ENCODE data around the gene ALDH16A1. TPM values are rescaled to one million over a fixed set of nuclear protein-coding genes. Genes with fewer than 3 reads are reported as not detected.

ALDH16A1 gene
- total and polyA plus RNA-seq, 2 donors (not counting 1 experiment from before 2014, with no cell fraction given), result 65.8 to 105 TPM

- H3K4me3 Mint-ChIP-seq, result no peak overlapping the region
- ChIA-PET CTCF (interaction anchor here (1.0 to 3.2 kb wide), 5 partner anchors 8 to 116 kb away, joined by 3 to 12 read pairs (median 5); no protein-coding TSS in a partner anchor), POLR2A (interaction anchor here (1.0 to 2.0 kb wide), 2 partner anchors 8 to 13 kb away, joined by 4 read pairs; partner anchors contain the start of gene GFY)
- peak overlapping the region; percentile 20 for H3K27ac Mint-ChIP-seq
- H3K4me3 ChIP-seq (ENCODE audit: control extremely low read depth in 1 of 5, extremely low read depth in 1 of 5, insufficient read depth in 1 of 5, low read depth in 2 of 5, low read length in 4 of 5), result no peak overlapping the region
- H3K4me1 Mint-ChIP-seq, result peaks cover 37% of the 10 kb centered on the region
- no peaks in the 10 kb centered on the region for H4K20me1 ChIP-seq (ENCODE audit: control insufficient read depth, insufficient read depth, low read length, poor library complexity, severe bottlenecking)
- peaks cover 44% of the 10 kb centered on the region for H3K27me3 Mint-ChIP-seq
- H3K9me3 Mint-ChIP-seq (ENCODE audit: insufficient read depth), result no peaks in the 10 kb centered on the region
- no peak overlapping the region for H3K9ac ChIP-seq (ENCODE audit: low read length)
- no peak for TF ChIP-seq CTCF (IDR thresholded peaks at IDR 0.05)
- no peak for TF ChIP-seq EZH2 (IDR thresholded peaks at IDR 0.05; ENCODE audit: borderline replicate concordance, insufficient read depth, low read depth, low read length, poor library complexity, severe bottlenecking)
- no peak overlapping the region for H3K27ac ChIP-seq (ENCODE audit: low read length in 2 of 2)
- no peak overlapping the region for H2AFZ ChIP-seq (ENCODE audit: insufficient read depth, low read depth, low read length, poor library complexity, severe bottlenecking)
- ATAC-seq (ENCODE audit: low read depth) (no peak), DNase-seq (no peak)
- intact Hi-C loops (cut with micrococcal nuclease), result no loop called here
- peaks cover 22 to 38% of the 10 kb centered on the region in 2 donors for H3K4me1 ChIP-seq (ENCODE audit: control insufficient read depth in 2 of 2, insufficient read depth in 2 of 2, low read length in 2 of 2)
- H3K9me3 ChIP-seq (ENCODE audit: control extremely low read depth in 1 of 3, control insufficient read depth in 2 of 3, insufficient read depth in 1 of 3, low read length in 2 of 3), result peaks cover 0 to 16% (median 0%) of the 10 kb centered on the region in 3 donors
- peaks cover 0 to 58% (median 35%) of the 10 kb centered on the region in 4 experiments for H3K27me3 ChIP-seq (replicated peaks in 1 of 4; ENCODE audit: control extremely low read depth in 1 of 4, control insufficient read depth in 3 of 4, insufficient read depth in 4 of 4, low read length in 3 of 4)
- H3K36me3 ChIP-seq (replicated peaks in 1 of 2; ENCODE audit: control extremely low read depth in 1 of 2, control insufficient read depth in 1 of 2, extremely low read depth in 1 of 2, insufficient read depth in 2 of 2, low read length in 1 of 2), result no peaks in the 10 kb centered on the region
- 80% methylated on average over 7 of the region's 7 CpGs for WGBS (ENCODE audit: insufficient coverage)
- no peak overlapping the region for H3K4me2 ChIP-seq (replicated peaks; ENCODE audit: low read depth, low read length, poor library complexity, severe bottlenecking)
- H3K79me2 ChIP-seq (ENCODE audit: control insufficient read depth, insufficient read depth, low read length), result no peaks in the 10 kb centered on the region
These were observed 35.9 kb upstream of the ALDH16A1 start for GRCh38 chr19:49417088-49417487.

- Mint-ChIP-seq H3K27me3 (peaks cover 52% of the 10 kb centered on the region), H3K4me1 (peaks cover 43% of the 10 kb centered on the region), H3K27ac (no peak overlapping the region), H3K4me3 (no peak overlapping the region), H3K9me3 (ENCODE audit: insufficient read depth) (no peaks in the 10 kb centered on the region)
- 100% methylated on average over 1 of the region's 5 CpGs for WGBS (ENCODE audit: insufficient coverage)
- no peak overlapping the region for H3K27ac ChIP-seq (ENCODE audit: low read length in 2 of 2)
- H3K4me1 ChIP-seq (ENCODE audit: control insufficient read depth in 2 of 2, insufficient read depth in 2 of 2, low read length in 2 of 2), result peaks cover 35 to 49% of the 10 kb centered on the region in 2 donors
- H3K27me3 ChIP-seq (replicated peaks in 1 of 4; ENCODE audit: control extremely low read depth in 1 of 4, control insufficient read depth in 3 of 4, insufficient read depth in 4 of 4, low read length in 3 of 4), result peaks cover 0 to 72% (median 46%) of the 10 kb centered on the region in 4 experiments
- no peak for TF ChIP-seq CTCF (IDR thresholded peaks at IDR 0.05)
- TF ChIP-seq EZH2 (IDR thresholded peaks at IDR 0.05; ENCODE audit: borderline replicate concordance, insufficient read depth, low read depth, low read length, poor library complexity, severe bottlenecking), result no peak
- intact Hi-C loops (cut with micrococcal nuclease), result no loop called here
- no peaks in the 10 kb centered on the region for H3K79me2 ChIP-seq (ENCODE audit: control insufficient read depth, insufficient read depth, low read length)
- H4K20me1 ChIP-seq (ENCODE audit: control insufficient read depth, insufficient read depth, low read length, poor library complexity, severe bottlenecking), result no peaks in the 10 kb centered on the region
- H3K4me2 ChIP-seq (replicated peaks; ENCODE audit: low read depth, low read length, poor library complexity, severe bottlenecking), result no peak overlapping the region
- H2AFZ ChIP-seq (ENCODE audit: insufficient read depth, low read depth, low read length, poor library complexity, severe bottlenecking), result no peak overlapping the region
- H3K4me3 ChIP-seq (ENCODE audit: control extremely low read depth in 1 of 5, extremely low read depth in 1 of 5, insufficient read depth in 1 of 5, low read depth in 2 of 5, low read length in 4 of 5), result no peak overlapping the region
- no peak for DNase-seq
- H3K36me3 ChIP-seq (replicated peaks in 1 of 2; ENCODE audit: control extremely low read depth in 1 of 2, control insufficient read depth in 1 of 2, extremely low read depth in 1 of 2, insufficient read depth in 2 of 2, low read length in 1 of 2), result no peaks in the 10 kb centered on the region
- ChIA-PET CTCF (interaction anchor here (1.2 to 2.1 kb wide), 3 partner anchors 11 to 27 kb away, joined by 5 to 8 read pairs (median 6); no protein-coding TSS in a partner anchor), POLR2A (no interaction called here)
- no peak overlapping the region for H3K9ac ChIP-seq (ENCODE audit: low read length)
- ATAC-seq (ENCODE audit: low read depth), result no peak
- H3K9me3 ChIP-seq (ENCODE audit: control extremely low read depth in 1 of 3, control insufficient read depth in 2 of 3, insufficient read depth in 1 of 3, low read length in 2 of 3), result peaks cover 0 to 26% (median 0%) of the 10 kb centered on the region in 3 donors
These were observed 34.5 kb upstream of the ALDH16A1 start for GRCh38 chr19:49418511-49418910.

Measured in B cell (primary cell).